ENCODE measurements around the gene VENTX. TPM values are rescaled to one million over a fixed set of nuclear protein-coding genes. Genes with fewer than 3 reads are reported as not detected.

The VENTX gene
- total RNA-seq, 1 donor from 2014 or later, result 0.23 TPM

- Mint-ChIP-seq H3K4me3 (ENCODE audit: unreplicated experiment) (no peak overlapping the region), H3K27me3 (ENCODE audit: unreplicated experiment) (peaks cover 7% of the 10 kb centered on the region), H3K4me1 (ENCODE audit: unreplicated experiment) (no peaks in the 10 kb centered on the region), H3K27ac (ENCODE audit: unreplicated experiment) (no peak overlapping the region), H3K36me3 (ENCODE audit: low read depth, unreplicated experiment) (peaks cover 26% of the 10 kb centered on the region), H3K9me3 (ENCODE audit: unreplicated experiment) (no peaks in the 10 kb centered on the region)
- TF ChIP-seq, protein P1, sequence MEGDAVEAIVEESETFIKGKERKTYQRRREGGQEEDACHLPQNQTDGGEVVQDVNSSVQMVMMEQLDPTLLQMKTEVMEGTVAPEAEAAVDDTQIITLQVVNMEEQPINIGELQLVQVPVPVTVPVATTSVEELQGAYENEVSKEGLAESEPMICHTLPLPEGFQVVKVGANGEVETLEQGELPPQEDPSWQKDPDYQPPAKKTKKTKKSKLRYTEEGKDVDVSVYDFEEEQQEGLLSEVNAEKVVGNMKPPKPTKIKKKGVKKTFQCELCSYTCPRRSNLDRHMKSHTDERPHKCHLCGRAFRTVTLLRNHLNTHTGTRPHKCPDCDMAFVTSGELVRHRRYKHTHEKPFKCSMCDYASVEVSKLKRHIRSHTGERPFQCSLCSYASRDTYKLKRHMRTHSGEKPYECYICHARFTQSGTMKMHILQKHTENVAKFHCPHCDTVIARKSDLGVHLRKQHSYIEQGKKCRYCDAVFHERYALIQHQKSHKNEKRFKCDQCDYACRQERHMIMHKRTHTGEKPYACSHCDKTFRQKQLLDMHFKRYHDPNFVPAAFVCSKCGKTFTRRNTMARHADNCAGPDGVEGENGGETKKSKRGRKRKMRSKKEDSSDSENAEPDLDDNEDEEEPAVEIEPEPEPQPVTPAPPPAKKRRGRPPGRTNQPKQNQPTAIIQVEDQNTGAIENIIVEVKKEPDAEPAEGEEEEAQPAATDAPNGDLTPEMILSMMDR (IDR thresholded peaks at IDR 0.05; ENCODE audit: unreplicated experiment), result no peak
- DNase-seq (ENCODE audit: low spot score), result no peak
These were observed 45.3 kb downstream of the VENTX start for GRCh38 chr10:133282846-133283390.

DNA sequence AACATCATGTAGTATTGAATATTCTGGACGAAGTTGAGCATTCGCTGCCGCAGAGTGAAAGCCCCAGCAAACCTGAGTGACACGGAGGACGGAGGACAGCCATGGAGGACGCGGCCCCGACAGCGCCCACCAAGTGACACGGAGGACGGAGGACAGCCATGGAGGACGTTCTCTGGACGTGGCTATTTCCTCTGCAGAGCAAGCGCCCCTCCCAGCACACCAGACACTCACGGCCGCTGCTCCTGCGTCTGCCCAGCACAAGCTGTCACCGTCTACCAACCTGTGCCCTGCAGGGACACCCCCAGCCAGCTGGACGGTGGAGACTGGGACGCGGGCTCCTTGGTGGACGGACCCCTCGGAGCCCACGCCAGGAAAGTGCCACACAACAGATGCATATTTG lies 46.3 kb downstream of the VENTX start:
- TF ChIP-seq, protein P1 (IDR thresholded peaks at IDR 0.05; ENCODE audit: unreplicated experiment), result no peak
- Mint-ChIP-seq H3K36me3 (ENCODE audit: low read depth, unreplicated experiment) (peaks cover 29% of the 10 kb centered on the region), H3K9me3 (ENCODE audit: unreplicated experiment) (no peaks in the 10 kb centered on the region), H3K27ac (ENCODE audit: unreplicated experiment) (no peak overlapping the region), H3K4me3 (ENCODE audit: unreplicated experiment) (no peak overlapping the region), H3K4me1 (ENCODE audit: unreplicated experiment) (no peaks in the 10 kb centered on the region), H3K27me3 (ENCODE audit: unreplicated experiment) (peaks cover 11% of the 10 kb centered on the region)
- no peak for DNase-seq (ENCODE audit: low spot score)

- DNase-seq (ENCODE audit: low spot score), result no peak
- Mint-ChIP-seq H3K4me1 (ENCODE audit: unreplicated experiment) (no peaks in the 10 kb centered on the region), H3K4me3 (ENCODE audit: unreplicated experiment) (no peak overlapping the region), H3K27ac (ENCODE audit: unreplicated experiment) (no peak overlapping the region), H3K9me3 (ENCODE audit: unreplicated experiment) (no peaks in the 10 kb centered on the region), H3K36me3 (ENCODE audit: low read depth, unreplicated experiment) (peaks cover 31% of the 10 kb centered on the region), H3K27me3 (ENCODE audit: unreplicated experiment) (peaks cover 14% of the 10 kb centered on the region)
- TF ChIP-seq, protein P1 (IDR thresholded peaks at IDR 0.05; ENCODE audit: unreplicated experiment), result no peak
These were observed 47.6 kb downstream of the VENTX start for GRCh38 chr10:133285217-133285616.

DNA sequence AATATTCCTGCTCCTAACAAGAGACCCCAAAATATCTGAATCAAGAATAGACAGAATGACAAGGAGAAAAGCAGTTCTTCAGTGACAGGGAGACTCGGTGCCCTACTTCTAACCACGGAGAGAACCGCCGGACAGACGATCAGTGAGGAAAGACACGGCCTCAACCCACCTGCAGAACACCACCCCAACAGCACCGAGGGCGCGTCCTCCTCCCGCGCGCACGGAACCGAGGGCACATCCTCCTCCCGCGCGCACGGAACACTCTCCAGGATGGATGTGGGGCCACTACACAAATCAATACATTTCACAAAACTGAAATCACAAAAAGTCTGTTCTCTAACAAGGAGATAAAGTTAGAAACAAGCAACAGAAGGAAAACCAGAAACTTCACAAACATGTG lies 48.7 kb downstream of the VENTX start:
- H3K36me3 Mint-ChIP-seq (ENCODE audit: low read depth, unreplicated experiment), result peaks cover 37% of the 10 kb centered on the region
- H3K4me3 Mint-ChIP-seq (ENCODE audit: unreplicated experiment), result no peak overlapping the region
- TF ChIP-seq, protein P1 (IDR thresholded peaks at IDR 0.05; ENCODE audit: unreplicated experiment), result no peak
- DNase-seq (ENCODE audit: low spot score), result no peak
- peaks cover 14% of the 10 kb centered on the region for H3K27me3 Mint-ChIP-seq (ENCODE audit: unreplicated experiment)
- H3K4me1 Mint-ChIP-seq (ENCODE audit: unreplicated experiment), result no peaks in the 10 kb centered on the region
- H3K9me3 Mint-ChIP-seq (ENCODE audit: unreplicated experiment), result no peaks in the 10 kb centered on the region
- no peak overlapping the region for H3K27ac Mint-ChIP-seq (ENCODE audit: unreplicated experiment)

- Mint-ChIP-seq H3K4me1 (ENCODE audit: unreplicated experiment) (no peaks in the 10 kb centered on the region), H3K9me3 (ENCODE audit: unreplicated experiment) (no peaks in the 10 kb centered on the region), H3K4me3 (ENCODE audit: unreplicated experiment) (no peak overlapping the region), H3K36me3 (ENCODE audit: low read depth, unreplicated experiment) (peaks cover 30% of the 10 kb centered on the region), H3K27ac (ENCODE audit: unreplicated experiment) (no peak overlapping the region), H3K27me3 (ENCODE audit: unreplicated experiment) (peaks cover 10% of the 10 kb centered on the region)
- DNase-seq (ENCODE audit: low spot score), result no peak
- TF ChIP-seq, protein P1 (IDR thresholded peaks at IDR 0.05; ENCODE audit: unreplicated experiment), result no peak
These were observed 50.3 kb downstream of the VENTX start for GRCh38 chr10:133287832-133288500.

Data from endothelial cell (in vitro differentiated cells).